GM18498 (cell line): ENCODE data around the gene DDX10.
"Not testable (repeated sequence)": the region's sequence is repeated elsewhere in the genome, so short reads cannot be mapped to it uniquely, and the experiment has no call there.

ENCODE experiments used
- ATAC-seq: cut with Tn5 transposase; IDR thresholded peaks from one replicate; pipeline ENCODE4 v1.9.1; 2021; ENCODE audit warnings: mild to moderate bottlenecking, moderate library complexity; ENCODE audit not compliant: unreplicated experiment

The DDX10 gene

GRCh38 chr11:108813086-108813485 is 148.2 kb downstream of the DDX10 start:
- no peak for ATAC-seq

GRCh38 chr11:108817976-108818375 is 153.1 kb downstream of the DDX10 start:
- ATAC-seq, result no peak

- ATAC-seq, result no peak
Observed at GRCh38 chr11:108818971-108819370, 154.1 kb downstream of the DDX10 start.

GRCh38 chr11:108819957-108820356 is 155.1 kb downstream of the DDX10 start:
- ATAC-seq, result no peak

- not testable (repeated sequence) for ATAC-seq
Observed at GRCh38 chr11:108823960-108824359, 159.1 kb downstream of the DDX10 start.

- ATAC-seq, result no peak
Observed at GRCh38 chr11:108824545-108824944, 159.7 kb downstream of the DDX10 start.

GRCh38 chr11:108825381-108825780 is 160.5 kb downstream of the DDX10 start:
- no peak for ATAC-seq

- ATAC-seq, result no peak
Observed at GRCh38 chr11:108826136-108826535, 161.3 kb downstream of the DDX10 start.

- ATAC-seq, result no peak
Observed at GRCh38 chr11:108835624-108836023, 170.8 kb downstream of the DDX10 start.

- ATAC-seq, result no peak
Observed at GRCh38 chr11:108836541-108836940, 171.7 kb downstream of the DDX10 start.

- no peak for ATAC-seq
Observed at GRCh38 chr11:108838102-108838791, 173.4 kb downstream of the DDX10 start.

GRCh38 chr11:108838792-108839105 is 173.9 kb downstream of the DDX10 start:
- ATAC-seq, result no peak

- ATAC-seq, result no peak
Observed at GRCh38 chr11:108846009-108846408, 181.1 kb downstream of the DDX10 start.

GRCh38 chr11:108847298-108847990 is 182.6 kb downstream of the DDX10 start:
- no peak for ATAC-seq

- ATAC-seq, result no peak
Observed at GRCh38 chr11:108851781-108852180, 186.9 kb downstream of the DDX10 start.

- ATAC-seq, result no peak
Observed at GRCh38 chr11:108852701-108853100, 187.8 kb downstream of the DDX10 start.

GRCh38 chr11:108853151-108853550 is 188.3 kb downstream of the DDX10 start:
- no peak for ATAC-seq

- peak; percentile 64 for ATAC-seq
Observed at GRCh38 chr11:108853864-108854263, 189.0 kb downstream of the DDX10 start.

- ATAC-seq, result peak; percentile 93
Observed at GRCh38 chr11:108854346-108854745, 189.5 kb downstream of the DDX10 start.

- ATAC-seq, result no peak
Observed at GRCh38 chr11:108857382-108857781, 192.5 kb downstream of the DDX10 start.

- no peak for ATAC-seq
Observed at GRCh38 chr11:108858622-108859021, 193.8 kb downstream of the DDX10 start.

- ATAC-seq, result no peak
Observed at GRCh38 chr11:108859510-108859909, 194.6 kb downstream of the DDX10 start.

- ATAC-seq, result peak; percentile 54
Observed at GRCh38 chr11:108863528-108863927, 198.7 kb downstream of the DDX10 start.
